Panc1 (cell line): ENCODE data around the gene MOK. TPM values are rescaled to one million over a fixed set of nuclear protein-coding genes. Genes with fewer than 3 reads are reported as not detected.

Experiments
- ATAC-seq: fragments of 200-7000 bp; cut with Tn5 transposase; 2 replicates; pipeline ENCODE4 v1.9.1; 2020; ENCODE audit warnings: mild to moderate bottlenecking, moderate library complexity
- BruUV-seq: library from RNA; stranded (reverse); fragments of 400-500 nt; replicated peaks from 2 replicates; lab custom pipeline; 2021; lab: Mats Ljungman, UMichigan
- CTCF ChIA-PET: fragments of 300-600 bp; sonication (Branson Sonifier 250); formaldehyde crosslinking; loops from one replicate; lab custom pipeline; 2022; ENCODE audit warnings: antibody characterized with exemption; lab: Charles Lee
- POLR2A ChIA-PET: fragments of 300-600 bp; sonication (Branson Sonifier 250); formaldehyde crosslinking; loops from one replicate; lab custom pipeline; 2022; ENCODE audit warnings: antibody characterized with exemption; lab: Charles Lee
- DNase-seq: peaks from one replicate; pipeline ENCODE4 v3.0.0-alpha.2; 2010; ENCODE audit warnings: low read depth, low spot score
- H3K27ac ChIP-seq: 2 replicates; pipeline ENCODE4 v1.5.1; 2011; ENCODE audit warnings: mild to moderate bottlenecking, low read length, inconsistent platforms
- H3K27me3 ChIP-seq: fragments of 200-500 bp; sonication (Bioruptor generic); 2 replicates; pipeline ENCODE4 v1.6.0; 2014; ENCODE audit warnings: low read length, inconsistent platforms; ENCODE audit not compliant: control insufficient read depth, insufficient read depth
- H3K36me3 ChIP-seq: fragments of 200-500 bp; sonication (Bioruptor generic); 2 replicates; pipeline ENCODE4 v1.5.1; 2014; ENCODE audit warnings: inconsistent platforms, mild to moderate bottlenecking, low read length, moderate library complexity; ENCODE audit not compliant: control insufficient read depth, insufficient read depth
- H3K4me1 ChIP-seq: 2 replicates; pipeline ENCODE4 v1.5.1; 2011; ENCODE audit warnings: inconsistent platforms, mild to moderate bottlenecking, low read length, moderate library complexity; ENCODE audit not compliant: control insufficient read depth, insufficient read depth
- H3K4me3 ChIP-seq, 2 experiments: 2 replicates each; pipeline ENCODE4 v1.5.1; 2011 to 2012; ENCODE audit warnings: low read depth in 2 of 2, low read length in 2 of 2, mild to moderate bottlenecking in 2 of 2, inconsistent platforms in 1 of 2, moderate library complexity in 1 of 2
- H3K9me3 ChIP-seq: fragments of 200-500 bp; sonication (Bioruptor generic); 2 replicates; pipeline ENCODE4 v1.5.1; 2014; ENCODE audit warnings: low read depth, mild to moderate bottlenecking, inconsistent platforms, low read length, moderate library complexity; ENCODE audit not compliant: control insufficient read depth, insufficient read depth
- CTCF ChIP-seq: fragments of 450-650 bp; IDR thresholded peaks from 2 replicates; pipeline ENCODE4 v1.5.1; 2017; ENCODE audit warnings: mild to moderate bottlenecking
- POLR2AphosphoS5 ChIP-seq: IDR thresholded peaks from 2 replicates; pipeline ENCODE4 v1.6.1; 2012; ENCODE audit warnings: mild to moderate bottlenecking, low read depth, low read length, moderate library complexity
- REST ChIP-seq, 2 experiments: IDR thresholded peaks; 2 replicates each; pipeline ENCODE4 v1.6.1; 2011 to 2012; ENCODE audit warnings: low read depth in 2 of 2, control low read depth in 1 of 2, low read length in 1 of 2, mild to moderate bottlenecking in 1 of 2, moderate library complexity in 1 of 2; ENCODE audit not compliant: insufficient read depth in 1 of 2
- SIN3A ChIP-seq: IDR thresholded peaks from 2 replicates; pipeline ENCODE4 v1.6.1; 2012; ENCODE audit warnings: low read depth, mild to moderate bottlenecking, low read length, moderate library complexity, borderline replicate concordance; ENCODE audit not compliant: insufficient read depth
- TCF7L2 ChIP-seq: IDR thresholded peaks from 2 replicates; pipeline ENCODE4 v1.6.1; 2011; ENCODE audit warnings: mild to moderate bottlenecking, low read depth, low read length, inconsistent platforms
- in situ Hi-C: cut with HindIII; loops from 2 replicates; pipeline ENCODE4 v1.10.0; 2016; ENCODE audit warnings: low sequenced_read_pairs, low pct_unique_long_range_greater_than_20kb
- intact Hi-C: fragments of 100-400 bp; cut with micrococcal nuclease; formaldehyde crosslinking; loops from one replicate; pipeline ENCODE4 v1.10.0; 2022; ENCODE audit not compliant: unreplicated experiment
- total RNA-seq: library from RNA; stranded (reverse); gene quantifications from one replicate; pipeline ENCODE4 v1.2.1, GENCODE V29; 2021; ENCODE audit not compliant: unreplicated experiment

MOK gene
- total RNA-seq, 1 experiment from 2014 or later = 9.8 TPM

GRCh38 chr14:102217399-102217798 lies 87.6 kb downstream of the MOK start:
- intact Hi-C loops (no loop called here), in situ Hi-C loops (loop anchor here (25.0 kb wide), 1 partner anchor 95 kb away; the partner anchor contains the start of genes MOK and ZNF839)
- DNase-seq = no peak
- ChIA-PET CTCF (no interaction called here), POLR2A (no interaction called here)
- H3K36me3 ChIP-seq = no peaks in the 10 kb centered on the region; the same call in 1 of the 2 replicates
- H3K4me1 ChIP-seq = no peaks in the 10 kb centered on the region
- no peak for TF ChIP-seq CTCF
- no peak for TF ChIP-seq REST (IDR thresholded peaks at IDR 0.05; ENCODE audit: insufficient read depth in 1 of 2, low read depth in 2 of 2, low read length in 1 of 2)
- TF ChIP-seq TCF7L2 = no peak
- no peak for TF ChIP-seq SIN3A
- TF ChIP-seq POLR2AphosphoS5 = no peak
- no peaks in the 10 kb centered on the region for H3K27me3 ChIP-seq
- no TSS peak for BruUV-seq
- no peak overlapping the region for H3K27ac ChIP-seq
- H3K4me3 ChIP-seq = no peak overlapping the region
- ATAC-seq = no peak
- H3K9me3 ChIP-seq = no peaks in the 10 kb centered on the region

GRCh38 chr14:102215576-102216250 lies 89.3 kb downstream of the MOK start:
- BruUV-seq = no TSS peak
- CTCF ChIA-PET = interaction anchor here (0.6 kb wide), 1 partner anchor 67 kb away, joined by 3 read pairs; no protein-coding TSS in a partner anchor
- TF ChIP-seq TCF7L2 (no peak), SIN3A (no peak), CTCF (no peak), REST (IDR thresholded peaks at IDR 0.05; ENCODE audit: insufficient read depth in 1 of 2, low read depth in 2 of 2, low read length in 1 of 2) (no peak), POLR2AphosphoS5 (no peak)
- POLR2A ChIA-PET = interaction anchor here (0.5 kb wide), 1 partner anchor 299 kb away, joined by 6 read pairs; no protein-coding TSS in a partner anchor
- no peak for DNase-seq
- in situ Hi-C loops = loop anchor here (25.0 kb wide), 1 partner anchor 97 kb away; the partner anchor contains the start of genes MOK and ZNF839
- H3K27me3 ChIP-seq = no peaks in the 10 kb centered on the region
- no peaks in the 10 kb centered on the region for H3K9me3 ChIP-seq
- intact Hi-C loops = no loop called here
- no peaks in the 10 kb centered on the region for H3K4me1 ChIP-seq
- no peak overlapping the region for H3K4me3 ChIP-seq
- no peak for ATAC-seq
- H3K36me3 ChIP-seq = no peaks in the 10 kb centered on the region; the same call in 1 of the 2 replicates
- H3K27ac ChIP-seq = no peak overlapping the region
